HG03066 (cell line): ENCODE measurements around the gene FTCDNL1.

Experiments
- ATAC-seq: cut with Tn5 transposase; IDR thresholded peaks from one replicate; pipeline ENCODE4 v1.9.1; 2021; ENCODE audit warnings: low read depth; ENCODE audit not compliant: unreplicated experiment

The FTCDNL1 gene

DNA sequence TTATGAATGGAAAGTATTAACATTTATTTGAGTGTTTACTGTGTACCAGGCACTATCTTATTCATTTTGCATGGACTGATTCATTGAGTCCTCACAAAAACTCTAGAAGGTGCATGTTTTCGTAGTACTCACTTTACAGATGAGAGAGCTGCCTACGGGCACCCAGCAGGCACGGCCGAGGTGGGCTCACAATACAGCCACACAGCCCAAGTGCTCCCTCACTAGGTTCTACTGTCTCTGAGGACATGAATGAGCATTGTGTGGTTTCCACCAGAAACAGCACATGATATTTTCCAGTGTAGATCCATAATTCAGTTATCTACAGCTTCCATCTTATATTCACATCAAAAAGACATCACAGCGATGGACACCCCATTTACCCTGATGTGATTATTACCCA is 101.4 kb downstream of the FTCDNL1 start:
- no peak for ATAC-seq

- no peak for ATAC-seq
Measured at GRCh38 chr2:199744724-199745123, 106.3 kb downstream of the FTCDNL1 start.

DNA sequence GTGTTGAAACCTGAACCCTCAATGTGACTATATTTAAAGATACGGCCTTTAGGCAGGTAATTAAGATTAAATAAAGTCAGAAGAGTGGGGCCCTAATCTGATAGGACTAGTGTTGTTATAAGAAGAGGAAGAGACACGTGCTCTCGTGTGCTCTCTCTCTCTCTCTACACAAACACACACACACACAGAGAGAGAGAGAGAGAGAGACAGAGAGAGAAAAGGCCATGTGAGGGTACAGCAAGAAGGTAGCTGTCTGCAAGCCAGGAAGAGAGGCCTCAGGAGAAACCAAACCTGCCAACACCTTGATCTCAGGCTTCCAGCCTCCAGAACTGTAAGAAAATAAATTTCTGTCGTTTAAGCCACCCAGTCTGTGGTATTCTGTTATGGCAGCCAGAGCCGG is 106.7 kb downstream of the FTCDNL1 start:
- no peak for ATAC-seq

DNA sequence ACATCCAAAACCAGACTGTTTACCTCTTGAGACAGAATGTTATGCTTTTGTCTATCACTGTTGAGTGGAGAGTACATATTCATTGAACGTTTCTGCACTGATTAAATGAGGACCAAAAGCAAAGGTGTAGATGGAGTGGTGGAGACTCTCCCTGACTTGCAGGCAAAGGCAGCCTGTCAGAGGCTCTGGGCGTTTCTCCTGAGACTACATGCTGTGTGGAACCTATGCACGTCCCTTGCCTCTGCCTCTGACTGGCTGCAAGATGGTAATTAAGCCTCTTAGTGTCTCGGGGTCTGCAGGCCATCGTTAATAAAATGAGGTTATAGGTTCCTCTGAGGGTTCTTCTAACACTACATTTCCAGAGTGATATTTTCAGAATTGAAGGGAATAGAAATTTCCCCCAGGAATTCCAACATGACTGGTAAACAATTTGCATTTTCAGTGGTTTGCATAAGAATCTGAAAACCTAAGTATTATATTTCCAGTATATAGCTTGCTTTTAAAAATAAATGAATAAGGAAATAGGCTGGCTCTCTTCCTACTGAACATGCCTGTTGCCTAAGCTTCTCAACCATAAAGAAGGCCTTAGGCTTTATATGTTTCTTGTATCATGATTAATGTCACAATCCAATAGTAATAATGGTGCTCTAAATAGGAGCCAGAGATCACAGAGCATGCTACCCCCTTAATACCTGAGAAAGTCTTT is 107.4 kb downstream of the FTCDNL1 start:
- ATAC-seq = no peak

- no peak for ATAC-seq
Measured at GRCh38 chr2:199742884-199743283, 108.1 kb downstream of the FTCDNL1 start.

- no peak for ATAC-seq
Measured at GRCh38 chr2:199740111-199740428, 110.9 kb downstream of the FTCDNL1 start.

DNA sequence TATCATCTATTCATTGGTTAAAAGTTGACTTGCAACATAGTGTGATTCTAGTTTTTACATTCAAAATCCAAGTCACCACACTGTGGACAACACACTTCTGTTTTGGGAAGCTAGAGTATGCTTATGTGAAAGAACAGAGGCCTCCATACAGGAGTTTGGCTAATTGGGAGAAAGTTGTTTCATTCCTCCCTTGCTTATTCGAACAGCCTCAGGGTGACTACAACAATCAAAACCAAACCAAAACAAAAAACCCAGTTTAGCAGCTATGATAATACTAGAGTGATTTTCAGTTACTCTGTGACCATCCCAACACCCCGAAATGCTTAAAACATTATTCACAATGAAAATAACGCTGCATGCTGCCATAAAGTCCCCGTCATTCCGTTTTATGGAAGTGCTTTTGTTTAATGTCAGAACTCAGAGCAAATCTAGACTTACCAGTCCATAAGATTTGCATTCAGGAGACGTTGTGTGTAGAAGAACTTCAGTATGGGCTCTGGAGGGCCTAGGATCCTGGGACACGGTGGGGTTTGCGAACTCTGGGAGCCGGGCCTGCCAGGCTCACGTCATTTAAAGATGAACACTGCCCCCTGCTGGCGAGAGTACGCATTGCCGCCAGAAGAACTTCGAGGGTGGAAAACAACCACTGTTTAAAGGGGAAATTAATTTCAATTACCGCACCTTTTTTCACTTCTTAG is 111.4 kb downstream of the FTCDNL1 start:
- peak; percentile 70 for ATAC-seq

DNA sequence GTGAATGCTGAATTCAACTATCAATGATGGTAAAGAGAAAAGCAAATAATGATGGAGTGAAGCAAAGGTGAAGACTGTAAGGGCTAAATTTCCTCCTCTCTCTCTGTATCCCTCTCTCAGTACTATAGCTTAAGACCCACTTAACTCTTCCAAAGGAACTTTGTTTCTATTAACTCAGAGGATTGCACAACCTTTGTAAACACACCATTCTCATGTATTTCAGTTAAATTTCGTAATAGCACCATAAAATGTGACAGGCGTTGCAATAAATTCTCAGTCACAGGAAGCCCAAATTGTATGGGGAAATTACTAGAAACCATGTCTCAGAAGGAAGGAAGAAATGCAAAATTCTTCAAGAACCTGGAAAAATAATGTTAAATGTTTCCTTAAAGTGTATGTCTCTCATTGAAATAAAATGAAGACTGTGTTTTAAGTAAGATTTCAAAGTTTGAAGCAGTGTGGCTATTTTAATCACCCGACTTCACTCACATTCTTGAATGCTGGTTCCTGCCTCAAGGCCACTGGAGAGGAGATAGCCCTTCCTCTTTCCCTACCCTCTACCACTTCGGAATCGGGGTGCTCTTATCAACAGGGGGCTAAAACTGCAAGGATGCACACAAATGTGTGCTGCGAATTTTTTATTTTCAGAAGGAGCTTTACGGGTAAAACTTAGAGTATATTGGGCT is 112.1 kb downstream of the FTCDNL1 start:
- no peak for ATAC-seq

- ATAC-seq = no peak
Measured at GRCh38 chr2:199734651-199735050, 116.3 kb downstream of the FTCDNL1 start.

- no peak for ATAC-seq
Measured at GRCh38 chr2:199734011-199734410, 117.0 kb downstream of the FTCDNL1 start.

DNA sequence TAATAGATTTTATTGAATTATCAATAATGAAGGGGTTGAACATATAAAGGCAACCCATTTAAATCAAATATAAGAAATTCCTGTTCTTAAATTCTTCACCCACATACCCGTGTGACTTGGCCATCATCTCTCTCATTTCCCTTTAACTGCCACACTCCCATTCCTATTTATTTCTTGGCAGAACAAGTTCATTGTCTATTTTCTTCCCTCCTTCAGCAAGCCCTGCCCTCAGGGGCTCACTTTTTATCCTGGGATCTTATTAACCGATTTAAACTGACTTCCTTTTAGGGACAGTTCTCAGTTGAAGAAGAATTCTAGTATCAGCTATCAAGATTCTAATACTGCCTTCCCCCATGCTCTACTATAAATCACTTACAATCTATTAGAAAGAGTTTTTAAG is 123.2 kb downstream of the FTCDNL1 start:
- ATAC-seq = no peak

DNA sequence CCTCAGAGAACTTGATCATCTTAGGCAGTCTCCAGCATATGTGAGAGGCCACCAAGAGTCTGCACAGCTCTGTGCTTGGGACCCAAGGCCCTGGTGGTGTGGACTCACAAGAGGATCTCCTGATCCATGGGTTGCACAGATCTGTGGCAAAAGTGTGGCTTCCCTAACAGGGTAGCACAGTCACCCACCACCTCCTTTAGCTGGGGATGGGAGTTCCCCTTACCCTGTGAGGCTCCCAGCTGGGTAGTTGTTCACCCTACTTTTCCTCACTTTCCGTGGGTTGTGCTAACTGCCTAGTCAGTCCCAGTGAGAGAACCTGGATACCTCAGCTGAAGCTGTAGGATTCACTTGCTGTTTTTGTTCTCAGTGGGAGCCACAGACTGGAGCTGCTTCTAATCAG is 123.7 kb downstream of the FTCDNL1 start:
- no peak for ATAC-seq

DNA sequence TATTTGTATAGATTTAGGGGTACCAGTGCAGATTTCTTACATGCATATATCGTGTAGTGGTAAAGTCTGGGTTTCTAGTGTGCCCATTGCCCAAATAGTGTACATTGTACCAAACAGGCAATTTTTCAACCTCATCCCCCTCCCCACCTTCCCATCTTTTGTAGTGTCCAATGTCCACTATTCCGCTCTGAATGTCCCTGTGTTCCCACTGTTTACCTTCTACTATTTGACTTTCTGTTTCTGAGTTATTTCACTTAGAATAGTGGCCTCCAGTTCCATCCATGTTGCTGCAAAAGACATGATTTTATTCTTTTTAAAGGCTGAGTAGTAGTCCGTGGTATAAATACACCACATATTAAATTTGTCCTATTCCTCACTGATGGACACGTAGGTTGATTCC is 132.9 kb downstream of the FTCDNL1 start:
- no peak for ATAC-seq

DNA sequence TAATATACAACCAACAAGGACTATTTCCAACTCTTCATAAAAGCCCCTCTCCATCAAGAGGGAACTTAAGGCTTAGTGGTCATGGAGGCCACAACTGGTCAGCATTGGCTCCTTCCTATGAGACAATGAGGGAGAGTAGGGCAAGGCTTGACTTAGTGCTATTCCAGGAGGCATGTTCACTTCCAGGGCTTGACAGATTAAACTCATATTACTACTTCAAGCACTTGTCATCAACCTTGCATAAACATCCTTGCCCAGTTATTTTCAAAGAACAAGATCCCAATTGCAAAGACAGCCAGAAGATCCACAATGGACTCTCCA is 133.4 kb downstream of the FTCDNL1 start:
- ATAC-seq = no peak

- no peak for ATAC-seq
Measured at GRCh38 chr2:199716807-199717586, 134.0 kb downstream of the FTCDNL1 start.

GRCh38 chr2:199713746-199714145 is 137.2 kb downstream of the FTCDNL1 start:
- ATAC-seq = no peak

- no peak for ATAC-seq
Measured at GRCh38 chr2:199710551-199710950, 140.4 kb downstream of the FTCDNL1 start.
